DOHH2 (cell line): ENCODE results near the gene CRYBG2.

Experiments
- EZH2phosphoT487 ChIP-seq: fragments of 200-600 bp; sonication (generic); IDR thresholded peaks from 2 replicates; pipeline ENCODE4 v1.6.1; 2017; ENCODE audit warnings: borderline replicate concordance, mild to moderate bottlenecking, antibody characterized with exemption, low read length, moderate library complexity, mixed read lengths
- TF ChIP-seq, protein P1 (sequence below): fragments of 200-600 bp; sonication (generic); IDR thresholded peaks from one replicate; pipeline ENCODE4 v1.5.1; 2014; ENCODE audit warnings: antibody characterized with exemption, mild to moderate bottlenecking, low read depth, low read length; ENCODE audit not compliant: poor library complexity, severe bottlenecking

- TF ChIP-seq, protein P1, sequence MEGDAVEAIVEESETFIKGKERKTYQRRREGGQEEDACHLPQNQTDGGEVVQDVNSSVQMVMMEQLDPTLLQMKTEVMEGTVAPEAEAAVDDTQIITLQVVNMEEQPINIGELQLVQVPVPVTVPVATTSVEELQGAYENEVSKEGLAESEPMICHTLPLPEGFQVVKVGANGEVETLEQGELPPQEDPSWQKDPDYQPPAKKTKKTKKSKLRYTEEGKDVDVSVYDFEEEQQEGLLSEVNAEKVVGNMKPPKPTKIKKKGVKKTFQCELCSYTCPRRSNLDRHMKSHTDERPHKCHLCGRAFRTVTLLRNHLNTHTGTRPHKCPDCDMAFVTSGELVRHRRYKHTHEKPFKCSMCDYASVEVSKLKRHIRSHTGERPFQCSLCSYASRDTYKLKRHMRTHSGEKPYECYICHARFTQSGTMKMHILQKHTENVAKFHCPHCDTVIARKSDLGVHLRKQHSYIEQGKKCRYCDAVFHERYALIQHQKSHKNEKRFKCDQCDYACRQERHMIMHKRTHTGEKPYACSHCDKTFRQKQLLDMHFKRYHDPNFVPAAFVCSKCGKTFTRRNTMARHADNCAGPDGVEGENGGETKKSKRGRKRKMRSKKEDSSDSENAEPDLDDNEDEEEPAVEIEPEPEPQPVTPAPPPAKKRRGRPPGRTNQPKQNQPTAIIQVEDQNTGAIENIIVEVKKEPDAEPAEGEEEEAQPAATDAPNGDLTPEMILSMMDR = no peak
- TF ChIP-seq EZH2phosphoT487 = no peak
These were observed 48.2 kb downstream of the CRYBG2 start for GRCh38 chr1:26305667-26306289.
